IPS-15b (cell line): ENCODE data around the gene COL12A1.

ENCODE experiments used
- H3K27me3 ChIP-seq: one replicate; pipeline ENCODE4 v1.6.1; 2013; ENCODE audit warnings: low read length; ENCODE audit not compliant: control insufficient read depth, insufficient read depth
- H3K36me3 ChIP-seq: one replicate; pipeline ENCODE4 v1.6.1; 2013; ENCODE audit warnings: low read length; ENCODE audit not compliant: control insufficient read depth, insufficient read depth
- H3K4me1 ChIP-seq: one replicate; pipeline ENCODE4 v1.6.1; 2013; ENCODE audit warnings: mild to moderate bottlenecking, low read length; ENCODE audit not compliant: control insufficient read depth, insufficient read depth
- H3K4me3 ChIP-seq: one replicate; pipeline ENCODE4 v1.5.1; 2013; ENCODE audit warnings: low read depth, low read length
- H3K9ac ChIP-seq: one replicate; pipeline ENCODE4 v1.6.1; 2013; ENCODE audit warnings: low read depth, mild to moderate bottlenecking, low read length
- H3K9me3 ChIP-seq: one replicate; pipeline ENCODE4 v1.6.1; 2013; ENCODE audit warnings: mild to moderate bottlenecking, low read length; ENCODE audit not compliant: control insufficient read depth, insufficient read depth

Gene COL12A1

DNA sequence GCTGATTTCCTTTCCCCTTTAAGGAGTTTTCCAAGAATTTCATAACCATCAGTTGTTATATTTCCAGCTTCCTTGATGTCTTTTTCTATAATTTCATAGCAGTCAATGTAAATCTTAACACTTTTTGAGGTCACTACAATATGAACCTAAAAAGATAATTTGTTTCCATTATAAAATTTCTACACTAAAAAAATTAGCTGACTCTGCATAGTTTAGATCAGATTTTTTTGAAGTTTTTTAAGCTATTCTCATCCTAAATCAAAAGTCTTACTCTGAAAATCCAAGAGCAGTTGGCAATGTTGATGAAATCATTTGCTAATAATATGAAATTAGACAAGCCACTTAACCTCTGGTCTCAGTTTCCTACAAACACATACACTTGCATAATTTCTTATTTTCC lies 96.8 kb downstream of the COL12A1 start:
- Histone ChIP-seq H3K4me3 (no peak overlapping the region), H3K36me3 (no peaks in the 10 kb centered on the region), H3K9ac (no peak overlapping the region), H3K27me3 (no peaks in the 10 kb centered on the region), H3K9me3 (no peaks in the 10 kb centered on the region), H3K4me1 (no peaks in the 10 kb centered on the region)

- H3K9ac ChIP-seq: no peak overlapping the region
- H3K27me3 ChIP-seq: no peaks in the 10 kb centered on the region
- H3K4me1 ChIP-seq: no peaks in the 10 kb centered on the region
- no peaks in the 10 kb centered on the region for H3K36me3 ChIP-seq
- no peaks in the 10 kb centered on the region for H3K9me3 ChIP-seq
- H3K4me3 ChIP-seq: no peak overlapping the region
Measured at GRCh38 chr6:75108333-75108974, 97.4 kb downstream of the COL12A1 start.

DNA sequence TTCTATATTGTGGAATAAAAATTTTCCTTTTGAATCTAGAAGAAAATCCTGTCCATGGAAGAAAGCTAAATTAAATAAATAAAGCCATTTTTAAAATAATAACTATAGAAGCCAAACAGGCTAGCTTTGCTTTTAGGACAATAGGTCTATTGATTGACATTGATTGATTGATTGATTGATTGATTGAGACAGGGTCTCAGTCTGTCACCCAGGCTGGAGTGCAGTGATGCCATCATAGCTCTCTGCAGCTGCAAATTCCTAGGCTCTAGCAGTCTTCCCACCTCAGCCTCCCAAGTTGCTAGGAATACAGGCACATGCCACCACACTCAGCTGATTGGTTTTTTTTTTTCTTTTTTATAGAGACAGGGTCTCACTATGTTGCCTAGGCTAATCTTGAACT lies 97.9 kb downstream of the COL12A1 start:
- Histone ChIP-seq H3K4me3 (no peak overlapping the region), H3K36me3 (no peaks in the 10 kb centered on the region), H3K9me3 (no peaks in the 10 kb centered on the region), H3K9ac (no peak overlapping the region), H3K4me1 (no peaks in the 10 kb centered on the region), H3K27me3 (no peaks in the 10 kb centered on the region)

DNA sequence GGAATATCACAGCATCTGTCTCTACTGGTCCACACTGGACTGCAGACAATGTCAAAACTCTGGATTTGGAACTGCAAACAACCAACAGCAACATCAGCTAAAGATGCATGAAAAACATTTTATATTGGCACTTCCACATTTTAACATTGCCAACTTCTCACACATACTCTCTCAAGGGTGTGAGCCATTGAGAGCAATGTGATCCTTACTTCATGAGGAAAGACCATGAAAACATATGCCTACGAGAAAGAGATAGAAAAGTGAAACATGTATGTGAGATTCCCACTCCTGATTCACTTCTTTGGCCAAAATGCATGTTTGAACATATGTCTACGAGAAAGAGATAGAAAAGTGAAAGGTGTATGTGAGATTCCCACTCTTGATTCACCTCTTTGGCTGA lies 99.4 kb downstream of the COL12A1 start:
- Histone ChIP-seq H3K27me3 (no peaks in the 10 kb centered on the region), H3K4me1 (no peaks in the 10 kb centered on the region)

GRCh38 chr6:75103431-75103830 lies 102.4 kb downstream of the COL12A1 start:
- Histone ChIP-seq H3K36me3 (no peaks in the 10 kb centered on the region), H3K27me3 (no peaks in the 10 kb centered on the region), H3K9ac (no peak overlapping the region), H3K4me1 (no peaks in the 10 kb centered on the region), H3K9me3 (no peaks in the 10 kb centered on the region), H3K4me3 (no peak overlapping the region)

More for the DNA sequence above, 99.4 kb downstream of the COL12A1 start:
- no peaks in the 10 kb centered on the region for H3K36me3 ChIP-seq
- H3K9ac ChIP-seq: no peak overlapping the region
- no peaks in the 10 kb centered on the region for H3K9me3 ChIP-seq
- no peak overlapping the region for H3K4me3 ChIP-seq

DNA sequence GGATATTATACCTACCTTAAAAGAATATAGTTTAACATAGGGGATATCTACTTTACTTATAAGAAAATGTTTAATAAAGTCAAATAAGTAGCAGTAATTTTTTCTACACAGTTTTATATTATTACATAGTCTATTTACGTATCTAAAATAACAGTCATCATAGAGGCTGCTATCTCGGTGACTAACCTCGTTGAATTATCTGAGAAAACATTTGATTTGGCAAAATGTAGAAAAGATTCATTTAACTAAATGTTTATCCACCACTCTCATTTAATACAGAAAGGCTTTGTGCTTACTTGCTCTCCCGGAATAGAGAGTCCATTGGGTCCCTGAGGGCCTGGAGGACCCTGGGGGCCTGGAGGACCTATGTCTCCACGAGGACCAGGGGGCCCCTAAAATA lies 103.6 kb downstream of the COL12A1 start:
- no peak overlapping the region for H3K4me3 ChIP-seq
- no peaks in the 10 kb centered on the region for H3K4me1 ChIP-seq
- H3K9me3 ChIP-seq: no peaks in the 10 kb centered on the region
- no peaks in the 10 kb centered on the region for H3K36me3 ChIP-seq
- no peak overlapping the region for H3K9ac ChIP-seq
- no peaks in the 10 kb centered on the region for H3K27me3 ChIP-seq

GRCh38 chr6:75101896-75102295 lies 104.0 kb downstream of the COL12A1 start:
- Histone ChIP-seq H3K27me3 (no peaks in the 10 kb centered on the region), H3K9me3 (no peaks in the 10 kb centered on the region), H3K9ac (no peak overlapping the region), H3K4me3 (no peak overlapping the region), H3K4me1 (peaks cover 1% of the 10 kb centered on the region), H3K36me3 (no peaks in the 10 kb centered on the region)

GRCh38 chr6:75098709-75099108 lies 107.1 kb downstream of the COL12A1 start:
- H3K9me3 ChIP-seq: no peaks in the 10 kb centered on the region
- H3K4me1 ChIP-seq: peaks cover 2% of the 10 kb centered on the region
- H3K4me3 ChIP-seq: no peak overlapping the region
- H3K36me3 ChIP-seq: no peaks in the 10 kb centered on the region
- no peaks in the 10 kb centered on the region for H3K27me3 ChIP-seq
- H3K9ac ChIP-seq: no peak overlapping the region

GRCh38 chr6:75096966-75097365 lies 108.9 kb downstream of the COL12A1 start:
- Histone ChIP-seq H3K9ac (no peak overlapping the region), H3K27me3 (no peaks in the 10 kb centered on the region), H3K36me3 (no peaks in the 10 kb centered on the region), H3K4me1 (peaks cover 2% of the 10 kb centered on the region), H3K9me3 (no peaks in the 10 kb centered on the region), H3K4me3 (no peak overlapping the region)

- Histone ChIP-seq H3K9ac (no peak overlapping the region), H3K4me1 (peaks cover 2% of the 10 kb centered on the region), H3K9me3 (no peaks in the 10 kb centered on the region), H3K4me3 (no peak overlapping the region), H3K27me3 (no peaks in the 10 kb centered on the region), H3K36me3 (no peaks in the 10 kb centered on the region)
Measured at GRCh38 chr6:75094614-75095200, 111.1 kb downstream of the COL12A1 start.

GRCh38 chr6:75091467-75092190 lies 114.2 kb downstream of the COL12A1 start:
- Histone ChIP-seq H3K4me1 (no peaks in the 10 kb centered on the region), H3K36me3 (no peaks in the 10 kb centered on the region), H3K27me3 (no peaks in the 10 kb centered on the region), H3K4me3 (no peak overlapping the region), H3K9me3 (no peaks in the 10 kb centered on the region), H3K9ac (no peak overlapping the region)

GRCh38 chr6:75090576-75090975 lies 115.3 kb downstream of the COL12A1 start:
- Histone ChIP-seq H3K9me3 (no peaks in the 10 kb centered on the region), H3K27me3 (peaks cover 4% of the 10 kb centered on the region), H3K36me3 (no peaks in the 10 kb centered on the region), H3K4me3 (no peak overlapping the region), H3K4me1 (no peaks in the 10 kb centered on the region), H3K9ac (no peak overlapping the region)
